Measurements from ENCODE around the gene SNTB2. TPM values are rescaled to one million over a fixed set of nuclear protein-coding genes. Genes with fewer than 3 reads are reported as not detected.
A peak's percentile ranks its signal among the peaks of the same experiment; 100 is the strongest.

Gene SNTB2
- total and polyA plus RNA-seq, 4 donors: 2.1 to 7.8 (median 4.1) TPM

GRCh38 chr16:69329369-69330285 is 142.7 kb downstream of the SNTB2 start (continued):
- TF ChIP-seq REST (IDR thresholded peaks at IDR 0.05) (no peak), JUND (IDR thresholded peaks at IDR 0.05) (no peak), NR2F2 (IDR thresholded peaks at IDR 0.05) (no peak), SP1 (IDR thresholded peaks at IDR 0.05) (no peak), FOXA1 (IDR thresholded peaks at IDR 0.05) (no peak), GABPA (IDR thresholded peaks at IDR 0.05 in 1 of 2, conservative IDR thresholded peaks at IDR 0.05 in 1 of 2) (no peak), TAF1 (conservative IDR thresholded peaks at IDR 0.05) (no peak), RXRA (IDR thresholded peaks at IDR 0.05) (no peak)

GRCh38 chr16:69330286-69331109 is 143.5 kb downstream of the SNTB2 start, which contains the start of gene PDF:
TSS of gene PDF (minus strand) at chr16:69330588. CDS start at chr16:69330570, 18 bp downstream.
- Histone ChIP-seq H3K4me1 (ENCODE audit: control insufficient read depth in 4 of 4, insufficient read depth in 4 of 4, low read length in 3 of 4) (peaks cover 15 to 54% (median 37%) of the 10 kb centered on the region in 4 donors), H3K9ac (ENCODE audit: low read depth in 1 of 2, low read length in 2 of 2) (peak within 1 kb of the TSS; percentile 8 to 60), H3K27me3 (ENCODE audit: control insufficient read depth in 4 of 4, insufficient read depth in 4 of 4, low read length in 3 of 4) (no peaks in the 10 kb centered on the region), H3K4me3 (ENCODE audit: low read depth in 1 of 3, low read length in 3 of 3) (peak within 1 kb of the TSS; percentile 55 to 88 (median 83)), H3K27ac (ENCODE audit: low read depth in 1 of 2, low read length in 2 of 2) (peak within 1 kb of the TSS; percentile 85 to 87), H3K9me3 (ENCODE audit: control insufficient read depth in 4 of 4, low read length in 3 of 4) (no peaks in the 10 kb centered on the region), H3K36me3 (ENCODE audit: control insufficient read depth in 4 of 4, insufficient read depth in 3 of 4, low read depth in 1 of 4, low read length in 3 of 4) (peaks cover 13 to 32% (median 20%) of the 10 kb centered on the region in 4 donors)
- peak; percentile 91 for DNase-seq (ENCODE audit: low spot score)
- TF ChIP-seq NR2F2 (IDR thresholded peaks at IDR 0.05): no peak
- TF ChIP-seq ZBTB33 (IDR thresholded peaks at IDR 0.05): no peak
- peak in 1 of 2 donors; percentile 36 for TF ChIP-seq EGR1 (IDR thresholded peaks at IDR 0.05; ENCODE audit: low read depth in 2 of 2)
- peak in 1 of 2 donors; percentile 48 for TF ChIP-seq RAD21 (IDR thresholded peaks at IDR 0.05)
- peak; percentile 50 to 88 for TF ChIP-seq GABPA (IDR thresholded peaks at IDR 0.05 in 1 of 2, conservative IDR thresholded peaks at IDR 0.05 in 1 of 2)
- peak; percentile 35 for TF ChIP-seq REST (IDR thresholded peaks at IDR 0.05)
- TF ChIP-seq HNF4A (conservative IDR thresholded peaks at IDR 0.05): peak in 1 of 2 donors; percentile 25
- no peak for TF ChIP-seq RXRA (IDR thresholded peaks at IDR 0.05)
- peak; percentile 61 for TF ChIP-seq SP1 (IDR thresholded peaks at IDR 0.05)
- no peak for TF ChIP-seq MAX (IDR thresholded peaks at IDR 0.05)
- WGBS: under 1% methylated on average over 93 of the region's 93 CpGs

All from liver (tissue), 9 donors.